Neural cell (in vitro differentiated cells): ENCODE measurements around the gene KLF2. TPM values are rescaled to one million over a fixed set of nuclear protein-coding genes. Genes with fewer than 3 reads are reported as not detected.

Experiments
- H2AFZ ChIP-seq: fragments of 200-600, 300-800 bp; sonication (generic), shearing (Covaris generic); 2 replicates; pipeline ENCODE4 v1.6.0; 2014; ENCODE audit warnings: low read depth, mild to moderate bottlenecking, antibody characterized with exemption, low read length, moderate library complexity
- H3F3A ChIP-seq: fragments of 200-600 bp; shearing (Covaris generic); 2 replicates; pipeline ENCODE4 v1.6.1; 2016; ENCODE audit warnings: mild to moderate bottlenecking, moderate library complexity, mixed read lengths, antibody characterized with exemption, low read length; ENCODE audit not compliant: insufficient read depth, poor library complexity, severe bottlenecking
- H3K27ac ChIP-seq: fragments of 200-600, 300-800 bp; sonication (generic), shearing (Covaris generic); 2 replicates; pipeline ENCODE4 v1.5.1; 2014; ENCODE audit warnings: mild to moderate bottlenecking, low read length, moderate library complexity
- H3K27me3 ChIP-seq: fragments of 300-800, 200-600 bp; sonication (generic), shearing (Covaris generic); 2 replicates; pipeline ENCODE4 v1.6.0; 2014; ENCODE audit warnings: mild to moderate bottlenecking, low read depth, low read length, moderate library complexity; ENCODE audit not compliant: insufficient read depth
- H3K36me3 ChIP-seq: fragments of 300-800, 200-600 bp; sonication (generic), shearing (Covaris generic); 2 replicates; pipeline ENCODE4 v1.5.1; 2014; ENCODE audit warnings: mild to moderate bottlenecking, antibody characterized with exemption, low read length, moderate library complexity; ENCODE audit not compliant: insufficient read depth
- H3K4me2 ChIP-seq: fragments of 300-800, 200-600 bp; sonication (generic), shearing (Covaris generic); 2 replicates; pipeline ENCODE4 v1.6.0; 2014; ENCODE audit warnings: mild to moderate bottlenecking, low read length
- H3K4me3 ChIP-seq: fragments of 300-800, 200-600 bp; sonication (generic), shearing (Covaris generic); 2 replicates; pipeline ENCODE4 v1.5.1; 2014; ENCODE audit warnings: mild to moderate bottlenecking, low read length, moderate library complexity
- H3K79me2 ChIP-seq: fragments of 200-600 bp; shearing (Covaris generic); replicated peaks from 2 replicates; pipeline ENCODE4 v1.6.0; 2014; ENCODE audit warnings: mild to moderate bottlenecking, low read length, moderate library complexity; ENCODE audit not compliant: insufficient read depth
- H3K9ac ChIP-seq: fragments of 300-800, 200-600 bp; sonication (generic), shearing (Covaris generic); 2 replicates; pipeline ENCODE4 v1.6.1; 2016; ENCODE audit warnings: mild to moderate bottlenecking, low read length, mixed read lengths
- H3K9me2 ChIP-seq: fragments of 200-600 bp; shearing (Covaris generic); 2 replicates; pipeline ENCODE4 v1.6.1; 2016; ENCODE audit warnings: mild to moderate bottlenecking, low read length, mixed read lengths; ENCODE audit not compliant: insufficient read depth
- H3K9me3 ChIP-seq: fragments of 200-600, 300-800 bp; sonication (generic), shearing (Covaris generic); 2 replicates; pipeline ENCODE4 v1.6.1; 2016; ENCODE audit warnings: mild to moderate bottlenecking, mixed run types, low read length, moderate library complexity, mixed read lengths
- H4K20me1 ChIP-seq: fragments of 200-600 bp; shearing (Covaris generic); 2 replicates; pipeline ENCODE4 v1.6.1; 2016; ENCODE audit warnings: mild to moderate bottlenecking, mixed run types; ENCODE audit not compliant: insufficient read depth
- CTCF ChIP-seq: fragments of 450-650 bp; IDR thresholded peaks from 2 replicates; pipeline ENCODE4 v1.5.1; 2014; ENCODE audit warnings: antibody characterized with exemption, mild to moderate bottlenecking, moderate library complexity; ENCODE audit not compliant: poor library complexity, severe bottlenecking
- EP300 ChIP-seq: fragments of 450-650 bp; conservative IDR thresholded peaks from 2 replicates; pipeline ENCODE4 v1.6.1; 2014; ENCODE audit warnings: antibody characterized with exemption, mild to moderate bottlenecking, moderate library complexity; ENCODE audit not compliant: poor library complexity, severe bottlenecking
- EZH2 ChIP-seq: fragments of 200-600, 300-800 bp; shearing (Covaris generic), sonication (generic); IDR thresholded peaks from 2 replicates; pipeline ENCODE4 v1.6.1; 2014; ENCODE audit warnings: antibody characterized with exemption, low read length, borderline replicate concordance, mild to moderate bottlenecking; ENCODE audit not compliant: insufficient read depth, poor library complexity, severe bottlenecking
- MXI1 ChIP-seq: fragments of 450-650 bp; conservative IDR thresholded peaks from 2 replicates; pipeline ENCODE4 v1.6.1; 2014; ENCODE audit warnings: antibody characterized with exemption, mild to moderate bottlenecking; ENCODE audit not compliant: poor library complexity, severe bottlenecking
- POLR2AphosphoS5 ChIP-seq: IDR thresholded peaks from 2 replicates; pipeline ENCODE4 v1.6.1; 2012
- RAD21 ChIP-seq: fragments of 450-650 bp; conservative IDR thresholded peaks from 2 replicates; pipeline ENCODE4 v1.6.1; 2014; ENCODE audit warnings: antibody characterized with exemption, mild to moderate bottlenecking, moderate library complexity
- SMC3 ChIP-seq: fragments of 450-650 bp; conservative IDR thresholded peaks from 2 replicates; pipeline ENCODE4 v1.6.1; 2014; ENCODE audit warnings: antibody characterized with exemption, mild to moderate bottlenecking, moderate library complexity; ENCODE audit not compliant: poor library complexity
- TAF1 ChIP-seq: IDR thresholded peaks from 2 replicates; pipeline ENCODE4 v1.6.1; 2012; ENCODE audit warnings: low read depth
- polyA plus RNA-seq: library from polyadenylated mRNA; depleted of rRNA; stranded (reverse); fragments of >200 nt; gene quantifications from 2 replicates; pipeline ENCODE4 v1.2.3, GENCODE V29; 2014
- TF ChIP-seq, protein P1 (sequence below): IDR thresholded peaks from 2 replicates; pipeline ENCODE4 v1.6.1; 2012; ENCODE audit warnings: borderline replicate concordance

KLF2 gene
- polyA plus RNA-seq, 1 donor from 2014 or later: 0.15 TPM

DNA sequence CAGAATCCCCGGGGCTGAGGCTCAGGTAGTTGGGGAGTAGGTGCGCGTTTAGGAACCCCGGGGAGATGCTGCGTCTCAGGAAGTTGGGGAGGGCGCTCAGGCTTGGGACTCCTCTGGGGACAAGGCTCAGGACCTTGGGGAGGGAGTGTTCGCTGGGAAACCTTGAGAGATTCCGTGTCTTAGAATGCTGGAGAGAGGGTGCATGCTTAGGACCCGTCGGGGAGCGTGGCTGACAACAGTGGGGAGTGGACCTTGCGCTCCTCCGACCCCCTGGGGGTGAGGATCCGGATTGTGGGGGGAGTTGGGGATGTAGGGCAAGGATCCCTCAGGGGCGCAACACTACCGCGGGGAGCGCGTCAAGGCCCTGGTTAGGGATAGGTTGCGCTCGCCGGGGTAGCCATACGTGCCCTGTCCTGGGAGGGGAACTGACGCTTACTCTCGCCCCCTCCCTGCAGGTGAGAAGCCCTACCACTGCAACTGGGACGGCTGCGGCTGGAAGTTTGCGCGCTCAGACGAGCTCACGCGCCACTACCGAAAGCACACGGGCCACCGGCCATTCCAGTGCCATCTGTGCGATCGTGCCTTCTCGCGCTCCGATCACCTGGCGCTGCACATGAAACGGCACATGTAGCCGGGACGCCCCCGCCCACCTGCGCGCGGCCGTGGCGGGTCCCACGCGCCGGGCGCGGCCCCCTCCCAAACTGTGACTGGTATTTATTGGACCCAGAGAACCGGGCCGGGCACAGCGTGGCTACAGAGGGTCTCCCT is 2.0 kb downstream of the KLF2 start:
- Histone ChIP-seq H3K27ac (no peak overlapping the region), H4K20me1 (no peaks in the 10 kb centered on the region), H2AFZ (no peak overlapping the region), H3K9me3 (no peaks in the 10 kb centered on the region), H3K4me3 (peak overlapping the region; percentile 53), H3K4me2 (no peak overlapping the region), H3K36me3 (no peaks in the 10 kb centered on the region), H3K79me2 (no peaks in the 10 kb centered on the region), H3K9me2 (no peaks in the 10 kb centered on the region), H3F3A (no peaks in the 10 kb centered on the region), H3K27me3 (peaks cover 82% of the 10 kb centered on the region), H3K9ac (no peak overlapping the region)
- TF ChIP-seq, protein P1, sequence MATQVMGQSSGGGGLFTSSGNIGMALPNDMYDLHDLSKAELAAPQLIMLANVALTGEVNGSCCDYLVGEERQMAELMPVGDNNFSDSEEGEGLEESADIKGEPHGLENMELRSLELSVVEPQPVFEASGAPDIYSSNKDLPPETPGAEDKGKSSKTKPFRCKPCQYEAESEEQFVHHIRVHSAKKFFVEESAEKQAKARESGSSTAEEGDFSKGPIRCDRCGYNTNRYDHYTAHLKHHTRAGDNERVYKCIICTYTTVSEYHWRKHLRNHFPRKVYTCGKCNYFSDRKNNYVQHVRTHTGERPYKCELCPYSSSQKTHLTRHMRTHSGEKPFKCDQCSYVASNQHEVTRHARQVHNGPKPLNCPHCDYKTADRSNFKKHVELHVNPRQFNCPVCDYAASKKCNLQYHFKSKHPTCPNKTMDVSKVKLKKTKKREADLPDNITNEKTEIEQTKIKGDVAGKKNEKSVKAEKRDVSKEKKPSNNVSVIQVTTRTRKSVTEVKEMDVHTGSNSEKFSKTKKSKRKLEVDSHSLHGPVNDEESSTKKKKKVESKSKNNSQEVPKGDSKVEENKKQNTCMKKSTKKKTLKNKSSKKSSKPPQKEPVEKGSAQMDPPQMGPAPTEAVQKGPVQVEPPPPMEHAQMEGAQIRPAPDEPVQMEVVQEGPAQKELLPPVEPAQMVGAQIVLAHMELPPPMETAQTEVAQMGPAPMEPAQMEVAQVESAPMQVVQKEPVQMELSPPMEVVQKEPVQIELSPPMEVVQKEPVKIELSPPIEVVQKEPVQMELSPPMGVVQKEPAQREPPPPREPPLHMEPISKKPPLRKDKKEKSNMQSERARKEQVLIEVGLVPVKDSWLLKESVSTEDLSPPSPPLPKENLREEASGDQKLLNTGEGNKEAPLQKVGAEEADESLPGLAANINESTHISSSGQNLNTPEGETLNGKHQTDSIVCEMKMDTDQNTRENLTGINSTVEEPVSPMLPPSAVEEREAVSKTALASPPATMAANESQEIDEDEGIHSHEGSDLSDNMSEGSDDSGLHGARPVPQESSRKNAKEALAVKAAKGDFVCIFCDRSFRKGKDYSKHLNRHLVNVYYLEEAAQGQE: no peak
- TF ChIP-seq EZH2: peak; percentile 20

DNA sequence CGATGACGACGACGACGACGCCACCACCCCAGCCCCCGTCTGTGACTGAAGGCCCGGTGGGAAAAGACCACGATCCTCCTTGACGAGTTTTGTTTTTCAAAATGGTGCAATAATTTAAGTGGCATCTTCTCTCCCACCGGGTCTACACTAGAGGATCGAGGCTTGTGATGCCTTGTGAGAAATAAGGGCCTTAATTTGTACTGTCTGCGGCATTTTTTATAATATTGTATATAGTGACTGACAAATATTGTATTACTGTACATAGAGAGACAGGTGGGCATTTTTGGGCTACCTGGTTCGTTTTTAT is 2.5 kb downstream of the KLF2 start:
- no peak overlapping the region for H3K27ac ChIP-seq
- no peak overlapping the region for H3K9ac ChIP-seq
- no peaks in the 10 kb centered on the region for H4K20me1 ChIP-seq
- no peak overlapping the region for H3K4me2 ChIP-seq
- H3K27me3 ChIP-seq: peaks cover 78% of the 10 kb centered on the region
- no peaks in the 10 kb centered on the region for H3F3A ChIP-seq
- H3K9me2 ChIP-seq: no peaks in the 10 kb centered on the region
- no peak overlapping the region for H3K4me3 ChIP-seq
- no peaks in the 10 kb centered on the region for H3K9me3 ChIP-seq
- H2AFZ ChIP-seq: no peak overlapping the region
- TF ChIP-seq TAF1 (no peak), CTCF (no peak), EP300 (no peak), RAD21 (no peak), EZH2 (peak; percentile 14), MXI1 (no peak), SMC3 (no peak)
- H3K79me2 ChIP-seq: no peaks in the 10 kb centered on the region
- H3K36me3 ChIP-seq: no peaks in the 10 kb centered on the region

GRCh38 chr19:16327501-16327900 is 2.9 kb downstream of the KLF2 start:
- Histone ChIP-seq H3K4me3 (no peak overlapping the region), H2AFZ (no peak overlapping the region), H3K36me3 (no peaks in the 10 kb centered on the region), H3K4me2 (no peak overlapping the region), H3K79me2 (no peaks in the 10 kb centered on the region), H3K9ac (no peak overlapping the region), H3K9me2 (no peaks in the 10 kb centered on the region), H3F3A (no peaks in the 10 kb centered on the region), H4K20me1 (no peaks in the 10 kb centered on the region), H3K9me3 (no peaks in the 10 kb centered on the region), H3K27ac (no peak overlapping the region), H3K27me3 (peaks cover 75% of the 10 kb centered on the region)
- no peak for TF ChIP-seq POLR2AphosphoS5
- no peak for TF ChIP-seq TAF1
- TF ChIP-seq SMC3: no peak
- no peak for TF ChIP-seq EZH2
- no peak for TF ChIP-seq CTCF
- TF ChIP-seq, protein P1: no peak
- TF ChIP-seq EP300: no peak
- TF ChIP-seq RAD21: no peak
- no peak for TF ChIP-seq MXI1
